Activated T-cell treated with anti-CD3 and anti-CD28 coated beads, Interleukin-2, amount 50 U/mL, for 72 hours (primary cell): ENCODE measurements around the gene RNF222. TPM values are rescaled to one million over a fixed set of nuclear protein-coding genes. Genes with fewer than 3 reads are reported as not detected.

Experiments used
- ATAC-seq, 2 donors: fragments of 150-1000 bp; cut with Tn5 transposase; replicated peaks in 1 of 2; 2 replicates each; pipeline ENCODE4 v1.10.0; 2021; ENCODE audit warnings: moderate library complexity in 2 of 2, mild to moderate bottlenecking in 1 of 2
- DNase-seq, 2 donors: peaks; one replicate each; pipeline ENCODE4 v3.0.0; 2021 to 2022; ENCODE audit warnings: mixed read lengths in 1 of 2
- H3K27ac Mint-ChIP-seq: one replicate; pipeline ENCODE4 v1.8.0; 2022; ENCODE audit warnings: mild to moderate bottlenecking, moderate library complexity, mixed read lengths
- H3K27me3 Mint-ChIP-seq: one replicate; pipeline ENCODE4 v1.8.0; 2022; ENCODE audit warnings: low read depth, mixed read lengths
- H3K36me3 Mint-ChIP-seq, 2 donors: one replicate each; pipeline ENCODE4 v1.8.0; 2022; ENCODE audit warnings: mixed read lengths in 2 of 2, mild to moderate bottlenecking in 1 of 2; ENCODE audit not compliant: insufficient read depth in 2 of 2
- H3K4me1 Mint-ChIP-seq: one replicate; pipeline ENCODE4 v1.8.0; 2022; ENCODE audit warnings: low read depth, mixed read lengths
- H3K4me3 Mint-ChIP-seq, 2 donors: one replicate each; pipeline ENCODE4 v1.8.0; 2022; ENCODE audit warnings: mild to moderate bottlenecking in 2 of 2, mixed read lengths in 2 of 2, moderate library complexity in 2 of 2
- H3K9me3 Mint-ChIP-seq, 2 donors: one replicate each; pipeline ENCODE4 v1.8.0; 2022; ENCODE audit warnings: mixed read lengths in 2 of 2
- total RNA-seq, 2 donors: library from RNA; stranded (reverse); gene quantifications; one replicate each; pipeline ENCODE4 v1.2.3, GENCODE V29; 2022

RNF222 gene
- total RNA-seq, 2 donors from 2014 or later: 0.07 to 0.19 TPM

DNA sequence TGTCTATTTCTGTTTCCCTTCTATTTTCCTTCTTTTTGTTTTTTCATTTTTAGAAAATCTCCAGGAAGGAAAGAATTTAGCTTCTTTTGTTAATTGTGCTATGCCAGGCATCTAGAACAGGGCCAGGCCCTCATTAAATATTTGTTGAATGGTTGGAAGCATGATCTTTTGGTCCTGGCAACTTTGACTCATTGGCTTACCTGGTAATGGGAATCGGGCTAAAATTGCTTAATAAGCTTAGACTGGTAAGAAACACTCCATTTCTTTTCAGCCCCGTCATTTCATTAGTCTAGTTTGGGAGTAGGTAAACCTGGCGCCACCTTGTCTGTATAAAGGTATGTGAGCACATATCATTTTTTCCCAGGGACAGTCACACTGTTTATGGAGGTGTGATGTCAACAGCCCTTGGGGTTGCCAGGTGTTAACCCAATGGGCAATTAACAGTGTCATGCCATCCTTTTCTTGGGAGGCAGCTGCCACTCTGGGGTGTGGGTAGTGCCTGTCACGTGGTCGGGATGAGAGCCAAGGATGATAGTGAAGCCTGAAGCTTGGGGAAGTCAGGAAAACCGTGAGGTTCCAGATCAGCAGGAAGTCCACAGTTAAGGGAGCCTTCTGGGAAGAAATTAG is 28.6 kb upstream of the RNF222 start:
- Mint-ChIP-seq H3K27ac (no peak overlapping the region), H3K9me3 (no peaks in the 10 kb centered on the region), H3K4me3 (no peak overlapping the region), H3K36me3 (no peaks in the 10 kb centered on the region), H3K27me3 (peaks cover 9% of the 10 kb centered on the region), H3K4me1 (no peaks in the 10 kb centered on the region)
- ATAC-seq (no peak), DNase-seq (no peak)

DNA sequence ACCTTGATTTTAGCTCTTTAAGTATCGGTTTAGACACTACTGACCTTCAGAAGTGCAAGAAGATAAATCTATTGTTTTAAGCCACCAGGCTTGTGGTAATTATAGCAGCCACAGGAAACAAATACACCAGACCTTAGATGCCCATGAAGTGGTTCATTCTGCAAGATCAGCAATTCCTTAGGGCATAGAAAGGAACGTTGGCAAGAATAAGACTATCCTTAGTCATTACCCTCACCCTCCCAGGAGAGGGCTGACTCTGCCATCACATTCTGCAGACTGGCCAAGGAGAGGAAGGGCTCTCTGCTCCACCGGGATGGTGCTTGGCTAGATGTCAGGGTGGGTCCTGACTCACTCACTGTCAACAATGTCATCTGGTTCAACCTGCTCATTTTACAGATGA is 23.9 kb upstream of the RNF222 start:
- H3K4me1 Mint-ChIP-seq: no peaks in the 10 kb centered on the region
- no peaks in the 10 kb centered on the region for H3K9me3 Mint-ChIP-seq
- DNase-seq: no peak
- no peak overlapping the region for H3K27ac Mint-ChIP-seq
- peaks cover 31% of the 10 kb centered on the region for H3K27me3 Mint-ChIP-seq
- H3K36me3 Mint-ChIP-seq: no peaks in the 10 kb centered on the region
- ATAC-seq: no peak
- H3K4me3 Mint-ChIP-seq: no peak overlapping the region

DNA sequence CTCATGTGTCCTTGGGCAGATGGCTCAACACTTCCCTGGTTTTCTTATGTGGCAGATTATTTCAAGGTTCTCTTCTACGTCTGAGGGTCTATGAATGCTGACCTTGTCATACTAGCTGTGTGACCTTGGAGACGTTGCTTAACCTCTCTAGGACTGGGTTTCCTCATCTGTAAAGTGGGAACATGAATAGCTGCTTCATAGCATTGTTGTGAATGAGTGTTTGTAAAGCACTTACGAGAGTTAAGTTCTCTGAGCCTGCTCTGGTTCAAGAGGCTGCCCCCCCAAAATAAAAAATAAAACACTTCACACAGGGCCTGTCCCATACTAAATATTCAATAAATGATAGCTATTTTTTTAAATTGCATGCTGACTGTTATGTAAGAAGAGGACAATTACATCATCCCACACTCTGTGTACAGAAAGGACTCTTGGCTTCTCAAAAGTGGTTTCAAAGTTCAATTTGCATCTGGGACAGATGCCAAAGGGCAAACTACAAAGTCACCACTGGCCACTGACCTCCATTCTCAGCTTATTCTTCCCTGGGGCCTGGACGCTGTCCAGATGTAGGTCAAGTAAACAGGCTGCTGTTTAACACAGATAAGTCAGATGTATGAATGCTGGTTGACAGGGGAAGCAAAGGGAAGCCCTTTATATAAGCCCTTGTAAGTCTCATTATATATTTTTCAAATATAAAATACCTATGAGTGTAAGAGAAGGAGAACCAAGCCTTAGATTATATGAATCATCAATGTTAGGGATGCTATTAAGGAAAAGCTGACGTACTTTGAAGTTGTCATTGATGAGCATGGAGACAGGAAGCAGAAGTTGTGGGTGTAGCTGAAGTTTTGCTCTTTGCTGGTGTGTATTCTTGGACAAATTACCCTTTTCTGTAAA is 22.7 kb upstream of the RNF222 start:
- Mint-ChIP-seq H3K27me3 (peaks cover 38% of the 10 kb centered on the region), H3K9me3 (no peaks in the 10 kb centered on the region)

DNA sequence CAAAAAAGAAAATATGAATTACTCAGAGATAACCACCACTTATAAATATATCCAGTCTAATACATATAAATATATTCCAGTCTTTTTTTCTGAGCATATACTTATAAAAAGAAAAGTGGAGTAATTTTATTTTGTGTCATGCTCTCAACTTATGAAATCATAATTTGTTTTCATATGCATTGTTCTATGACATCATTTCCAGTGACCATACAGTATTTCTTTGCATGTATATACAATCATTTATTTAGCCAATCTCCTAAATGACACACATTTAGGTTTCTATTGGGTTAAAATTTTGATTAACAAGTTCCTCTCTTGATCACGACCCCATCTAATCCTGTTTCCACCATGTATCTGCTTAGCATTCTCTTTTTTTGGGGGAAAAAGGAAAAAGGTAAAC is 21.7 kb upstream of the RNF222 start:
- DNase-seq: no peak
- Mint-ChIP-seq H3K27ac (no peak overlapping the region), H3K9me3 (no peaks in the 10 kb centered on the region), H3K36me3 (no peaks in the 10 kb centered on the region), H3K4me3 (no peak overlapping the region), H3K4me1 (no peaks in the 10 kb centered on the region), H3K27me3 (peaks cover 38% of the 10 kb centered on the region)
- ATAC-seq: no peak

More for the DNA sequence above, 22.7 kb upstream of the RNF222 start:
- ATAC-seq: no peak
- Mint-ChIP-seq H3K36me3 (no peaks in the 10 kb centered on the region), H3K4me3 (no peak overlapping the region), H3K27ac (no peak overlapping the region), H3K4me1 (no peaks in the 10 kb centered on the region)
- DNase-seq: no peak

DNA sequence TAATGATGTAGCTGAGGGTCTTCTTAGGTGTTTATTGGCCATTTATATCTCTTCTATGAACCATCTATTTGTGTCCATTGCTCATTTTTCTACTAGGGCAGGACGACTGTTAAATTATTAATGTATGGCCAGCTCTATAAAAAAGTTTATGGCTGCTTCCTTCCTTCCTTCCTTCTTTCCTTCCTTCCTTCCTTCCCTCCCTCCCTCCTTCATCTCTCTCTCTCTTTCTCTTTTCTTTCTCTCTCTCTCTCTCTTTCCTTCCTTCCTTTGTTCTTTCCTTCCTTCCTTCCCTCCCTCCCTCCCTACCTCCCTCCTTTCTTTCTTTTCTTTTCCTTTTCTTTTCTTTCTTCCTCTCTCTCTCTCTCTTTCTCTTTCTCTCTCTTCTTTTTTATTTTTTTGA is 20.8 kb upstream of the RNF222 start:
- DNase-seq (no peak), ATAC-seq (no peak)
- no peaks in the 10 kb centered on the region for H3K36me3 Mint-ChIP-seq
- no peaks in the 10 kb centered on the region for H3K9me3 Mint-ChIP-seq
- H3K27me3 Mint-ChIP-seq: peaks cover 38% of the 10 kb centered on the region
- no peak overlapping the region for H3K27ac Mint-ChIP-seq
- H3K4me3 Mint-ChIP-seq: no peak overlapping the region
- peaks cover 1% of the 10 kb centered on the region for H3K4me1 Mint-ChIP-seq

DNA sequence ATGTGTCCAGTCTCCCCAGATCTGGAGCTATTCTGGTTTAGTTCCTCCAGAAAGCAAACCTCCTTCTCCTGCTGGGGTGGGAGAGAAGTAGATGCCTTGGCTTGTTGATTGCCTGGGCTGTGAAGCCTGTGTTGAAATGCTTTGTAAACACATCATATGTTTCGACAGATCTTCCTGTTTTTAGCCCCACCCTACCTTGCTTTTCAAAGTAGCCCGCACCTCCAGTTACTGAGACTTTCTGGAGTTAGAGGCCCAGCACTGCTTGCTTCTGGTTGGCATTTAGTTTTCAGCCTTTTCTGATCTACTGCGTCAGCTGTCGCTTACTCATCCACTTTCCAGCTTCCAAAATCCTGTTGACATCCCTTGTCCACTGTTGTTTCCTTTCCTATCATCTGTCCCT is 20.2 kb upstream of the RNF222 start:
- ATAC-seq (no peak), DNase-seq (no peak)
- Mint-ChIP-seq H3K27me3 (peaks cover 38% of the 10 kb centered on the region), H3K4me3 (no peak overlapping the region), H3K9me3 (no peaks in the 10 kb centered on the region), H3K36me3 (no peaks in the 10 kb centered on the region), H3K27ac (no peak overlapping the region), H3K4me1 (peaks cover 8% of the 10 kb centered on the region)

DNA sequence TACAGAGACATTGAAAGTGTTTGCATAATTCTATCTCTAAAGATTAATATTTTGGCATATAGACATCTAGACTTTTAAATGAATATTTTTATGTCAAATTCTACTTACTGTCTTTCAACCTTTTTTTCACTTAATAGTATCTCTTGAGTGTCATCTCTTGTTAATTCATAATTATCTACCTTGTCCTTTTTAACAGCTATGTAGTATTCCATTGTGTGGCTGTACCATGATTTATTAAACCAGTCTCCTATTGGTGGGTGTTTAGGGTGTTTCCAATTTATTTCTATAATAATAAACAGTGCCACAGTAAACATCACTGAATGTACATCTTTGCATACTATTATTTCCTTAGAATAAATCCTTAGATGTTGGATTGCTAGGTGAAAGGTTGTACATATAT is 16.3 kb upstream of the RNF222 start:
- H3K27ac Mint-ChIP-seq: no peak overlapping the region
- H3K9me3 Mint-ChIP-seq: no peaks in the 10 kb centered on the region
- H3K4me3 Mint-ChIP-seq: no peak overlapping the region
- DNase-seq (no peak), ATAC-seq (no peak)
- no peaks in the 10 kb centered on the region for H3K36me3 Mint-ChIP-seq
- H3K4me1 Mint-ChIP-seq: peaks cover 23% of the 10 kb centered on the region
- peaks cover 43% of the 10 kb centered on the region for H3K27me3 Mint-ChIP-seq

DNA sequence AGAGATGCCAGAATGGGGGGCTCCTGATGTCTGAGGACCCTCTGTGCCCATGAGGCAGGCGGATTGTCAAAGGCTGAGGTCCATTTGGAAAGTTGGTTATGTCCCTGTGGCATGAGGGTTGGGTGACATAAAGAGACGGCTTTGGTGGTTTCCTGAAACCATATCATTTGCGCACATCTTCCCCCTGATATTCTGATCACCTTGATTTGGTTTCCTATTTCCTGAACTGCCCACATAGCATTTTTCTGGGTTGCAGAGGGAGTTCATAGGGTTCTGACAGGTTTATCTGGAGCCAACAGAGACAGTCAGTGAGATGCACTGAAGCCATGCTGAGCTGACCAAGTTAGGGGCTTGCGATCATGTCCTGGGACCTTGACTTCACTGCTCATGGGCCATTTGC is 15.7 kb upstream of the RNF222 start:
- Mint-ChIP-seq H3K27me3 (peaks cover 45% of the 10 kb centered on the region), H3K9me3 (no peaks in the 10 kb centered on the region), H3K4me3 (no peak overlapping the region), H3K36me3 (no peaks in the 10 kb centered on the region), H3K27ac (no peak overlapping the region), H3K4me1 (peaks cover 23% of the 10 kb centered on the region)
- DNase-seq (no peak), ATAC-seq (no peak)

DNA sequence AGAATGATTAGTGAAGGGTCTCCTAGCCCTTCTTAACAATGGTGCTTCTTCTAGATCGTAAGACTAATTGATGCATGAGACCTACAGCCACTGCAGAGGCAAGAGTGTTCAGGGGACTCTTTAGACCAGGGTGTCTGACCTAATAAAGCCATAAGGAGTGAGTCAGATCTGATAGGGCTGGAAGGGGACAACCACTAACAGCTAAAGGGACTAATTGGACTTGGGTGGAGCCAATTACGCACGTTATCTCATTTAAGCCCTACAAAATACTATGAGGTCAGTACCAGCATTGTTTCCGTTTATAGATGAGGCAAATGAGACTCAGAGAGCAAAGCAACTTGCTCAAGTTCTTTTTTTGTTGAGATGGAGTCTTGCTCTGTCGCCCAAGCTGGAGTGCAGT is 14.5 kb upstream of the RNF222 start:
- Mint-ChIP-seq H3K36me3 (no peaks in the 10 kb centered on the region), H3K9me3 (no peaks in the 10 kb centered on the region), H3K27me3 (peaks cover 36% of the 10 kb centered on the region), H3K4me1 (peaks cover 23% of the 10 kb centered on the region), H3K27ac (no peak overlapping the region), H3K4me3 (no peak overlapping the region)
- ATAC-seq (no peak), DNase-seq (no peak)

DNA sequence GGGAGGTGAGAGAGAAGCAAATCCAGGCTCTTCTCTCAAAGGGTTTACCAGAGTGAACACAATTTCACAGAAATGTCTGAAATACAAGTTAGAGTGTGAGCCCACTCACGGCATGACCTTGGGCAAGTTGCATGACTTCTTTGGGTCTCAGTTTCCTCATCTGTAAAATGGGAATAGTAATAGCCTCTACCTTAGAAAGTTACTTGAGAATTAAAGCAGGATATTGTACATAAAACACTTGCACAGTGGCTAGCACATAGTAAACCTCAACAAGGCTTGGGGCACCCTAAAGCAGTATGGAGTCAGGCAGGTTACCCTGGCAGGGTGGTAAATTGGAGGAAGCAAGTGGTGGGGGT is 13.2 kb upstream of the RNF222 start:
- H3K4me1 Mint-ChIP-seq: peaks cover 23% of the 10 kb centered on the region
- no peak overlapping the region for H3K27ac Mint-ChIP-seq
- no peak overlapping the region for H3K4me3 Mint-ChIP-seq
- DNase-seq (no peak), ATAC-seq (no peak)
- H3K27me3 Mint-ChIP-seq: peaks cover 24% of the 10 kb centered on the region
- no peaks in the 10 kb centered on the region for H3K9me3 Mint-ChIP-seq
- no peaks in the 10 kb centered on the region for H3K36me3 Mint-ChIP-seq

DNA sequence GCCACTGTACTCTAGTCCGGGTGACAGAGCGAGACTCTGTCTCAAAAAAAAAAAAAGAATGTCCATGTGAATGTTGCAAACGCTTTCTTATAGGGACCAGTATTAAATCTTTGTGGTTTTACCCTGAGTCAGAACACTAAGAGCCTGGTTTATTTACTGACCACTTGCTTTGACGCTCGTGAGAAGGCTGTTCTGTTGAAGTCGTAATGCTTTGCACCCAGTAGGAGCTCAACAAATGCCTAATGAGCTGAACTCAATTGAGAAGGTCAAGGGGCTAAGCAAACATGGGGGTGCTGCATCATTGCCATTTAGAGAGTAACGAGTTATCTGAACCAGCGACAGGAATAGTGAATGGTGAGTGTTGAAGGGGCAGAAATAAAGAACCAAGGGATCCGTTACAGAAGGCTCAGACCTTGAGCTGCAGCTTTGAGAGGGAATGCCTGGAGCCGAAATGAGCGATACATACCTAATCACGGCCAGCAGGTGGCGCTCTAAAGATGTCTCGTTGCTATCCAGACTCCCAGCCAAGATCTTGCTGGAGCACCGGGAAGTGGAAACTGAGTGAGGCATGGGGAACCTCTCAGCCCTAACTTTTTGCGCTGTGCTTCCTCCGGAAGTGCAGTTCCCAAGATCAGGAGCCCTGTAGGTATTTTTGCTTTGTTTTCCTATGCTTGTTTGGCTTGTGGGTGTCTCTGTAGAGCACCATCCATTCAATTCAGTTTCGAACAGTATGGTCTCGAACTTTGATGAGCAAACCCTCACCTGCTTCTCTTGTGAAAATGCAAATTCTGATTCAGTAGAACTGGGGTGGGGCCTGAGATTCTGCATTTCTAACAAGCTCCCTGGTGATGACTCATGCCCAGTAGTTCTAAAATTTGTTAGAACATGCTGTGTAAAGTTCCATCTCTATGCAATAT is 12.6 kb upstream of the RNF222 start:
- ATAC-seq (peak; percentile 71 to 80), DNase-seq (peak; percentile 73 to 82)
- peaks cover 23% of the 10 kb centered on the region for H3K4me1 Mint-ChIP-seq
- peak overlapping the region; percentile 21 to 28 for H3K4me3 Mint-ChIP-seq
- H3K27me3 Mint-ChIP-seq: peaks cover 24% of the 10 kb centered on the region
- H3K9me3 Mint-ChIP-seq: no peaks in the 10 kb centered on the region
- H3K36me3 Mint-ChIP-seq: no peaks in the 10 kb centered on the region
- H3K27ac Mint-ChIP-seq: no peak overlapping the region

DNA sequence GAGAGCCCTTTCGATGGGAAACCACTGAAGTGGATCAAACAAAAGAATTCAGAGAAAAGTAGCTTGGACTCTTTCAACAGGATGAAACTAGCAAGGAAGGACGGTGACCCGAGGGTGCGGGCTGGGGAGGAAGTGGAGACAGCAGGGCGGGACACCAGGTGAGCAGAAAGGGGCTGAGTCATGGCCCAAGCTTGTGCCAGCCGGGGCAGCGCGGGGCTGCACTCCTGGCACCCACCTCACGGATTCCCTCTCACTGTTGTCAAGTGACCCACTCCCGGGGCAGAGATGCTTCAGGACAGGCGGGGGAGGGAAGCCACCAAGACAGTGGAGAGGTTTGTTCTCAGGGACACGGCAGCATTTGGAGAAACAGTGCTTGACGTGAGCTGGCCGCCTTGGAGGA is 10.7 kb upstream of the RNF222 start:
- no peaks in the 10 kb centered on the region for H3K36me3 Mint-ChIP-seq
- DNase-seq (no peak), ATAC-seq (no peak)
- H3K4me1 Mint-ChIP-seq: peaks cover 21% of the 10 kb centered on the region
- no peak overlapping the region for H3K27ac Mint-ChIP-seq
- no peaks in the 10 kb centered on the region for H3K9me3 Mint-ChIP-seq
- no peak overlapping the region for H3K4me3 Mint-ChIP-seq
- peaks cover 24% of the 10 kb centered on the region for H3K27me3 Mint-ChIP-seq

DNA sequence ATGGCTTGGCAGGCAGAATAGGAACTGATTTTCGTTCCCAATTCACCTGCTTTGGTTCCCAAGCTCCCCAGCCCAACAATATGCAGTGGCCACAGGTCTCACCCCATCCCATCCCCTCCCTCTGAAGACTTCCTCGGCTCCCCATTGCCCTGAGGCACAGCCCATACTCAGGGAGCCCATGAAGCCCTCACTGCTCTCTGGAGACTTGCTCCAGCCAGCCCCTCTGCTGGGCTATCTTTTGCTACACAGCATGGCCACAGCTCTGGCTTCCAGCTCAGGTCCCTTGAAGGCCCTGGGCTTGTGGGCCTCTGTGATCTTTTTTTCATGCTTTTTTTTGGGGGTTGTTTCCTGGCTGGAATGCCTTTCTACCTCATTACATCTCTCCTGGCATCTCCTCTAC is 8.5 kb upstream of the RNF222 start:
- H3K36me3 Mint-ChIP-seq: no peaks in the 10 kb centered on the region
- no peak for ATAC-seq
- no peak for DNase-seq
- peaks cover 13% of the 10 kb centered on the region for H3K27me3 Mint-ChIP-seq
- H3K27ac Mint-ChIP-seq: no peak overlapping the region
- no peaks in the 10 kb centered on the region for H3K9me3 Mint-ChIP-seq
- no peak overlapping the region for H3K4me3 Mint-ChIP-seq
- peaks cover 13% of the 10 kb centered on the region for H3K4me1 Mint-ChIP-seq
